Ovary (tissue), 9 donors: Measurements from ENCODE around the gene LMX1A. TPM values are rescaled to one million over a fixed set of nuclear protein-coding genes. Genes with fewer than 3 reads are reported as not detected.

ENCODE experiments used
- DNase-seq, 5 donors: peaks; one replicate each; pipeline ENCODE4 v3.0.0-alpha.2; 2019 to 2020
- H3K27ac ChIP-seq, 2 donors: fragments of 200-600 bp; one replicate each; pipeline versions ENCODE4 v1.5.1 to v1.8.0; 2019 to 2022
- H3K27me3 ChIP-seq: fragments of 200-600 bp; one replicate; pipeline ENCODE4 v1.8.0; 2022
- H3K36me3 ChIP-seq: fragments of 200-600 bp; sonication (generic); one replicate; pipeline ENCODE4 v1.5.1; 2019
- H3K4me1 ChIP-seq: one replicate; pipeline ENCODE4 v1.8.1; 2013; ENCODE audit warnings: mild to moderate bottlenecking, moderate library complexity; ENCODE audit not compliant: insufficient read depth
- H3K4me3 ChIP-seq: fragments of 200-600 bp; sonication (generic); one replicate; pipeline ENCODE4 v1.5.1; 2017
- H3K9me3 ChIP-seq, 2 donors: fragments of 200-600 bp in 1 of 2; sonication (generic) in 1 of 2; one replicate each; pipeline versions ENCODE4 v1.5.1 to v1.8.1; 2013 to 2019; ENCODE audit warnings: mild to moderate bottlenecking in 1 of 2, moderate library complexity in 1 of 2
- CTCF ChIP-seq, 3 donors: fragments of 450-650 bp in 2 of 3; fragments of 200-600 bp in 1 of 3; IDR thresholded peaks; one replicate each; pipeline versions ENCODE4 v1.5.1 to v1.8.0; 2016 to 2022; ENCODE audit warnings: antibody characterized with exemption in 3 of 3, mild to moderate bottlenecking in 1 of 3
- EP300 ChIP-seq: sonication (generic); formaldehyde crosslinking; IDR thresholded peaks from one replicate; pipeline ENCODE4 v1.6.1; 2017; ENCODE audit warnings: antibody characterized with exemption
- POLR2A ChIP-seq: fragments of 450-650 bp; IDR thresholded peaks from one replicate; pipeline ENCODE4 v1.6.1; 2017; ENCODE audit warnings: antibody characterized with exemption, mild to moderate bottlenecking, moderate library complexity
- WGBS, 3 donors: extraction: QIAGEN DNeasy Blood & Tissue Kit in 1 of 3; methylation state at CpG; one replicate each; pipeline versions ENCODE4 v1.1.5 to v1.1.7; 2013 to 2017; 5-methylcytosine and 5-hydroxymethylcytosine counted together
- intact Hi-C, 4 donors: fragments of 100-400 bp; cut with DNase I; formaldehyde crosslinking; loops; one replicate each; pipeline versions ENCODE4 v1.11.0 to v1.15.1; 2022 to 2023
- polyA plus RNA-seq, 2 donors: library from polyadenylated mRNA; stranded (reverse); fragments of 200-250 nt in 1 of 2; fragments of 350-450 nt in 1 of 2; fragmentation: Illumina TruSeq in 1 of 2; extraction: RNeasy Lipid Tissue Mini Kit (QIAGEN cat#74804) in 1 of 2; gene quantifications; one replicate each; pipeline ENCODE4 v1.2.3, GENCODE V29; 2013 to 2014
- total RNA-seq, 7 donors: library from RNA; depleted of rRNA in 2 of 7; stranded (reverse); fragments of >200 nt in 2 of 7; fragmentation: NEBNext Ultra II Directional in 3 of 7; extraction: Animal tissue kit (Norgen Biotek cat#: 25700) in 3 of 7; gene quantifications; one replicate each; pipeline versions ENCODE4 v1.1.0 to v1.2.4, GENCODE V29; 2016 to 2023
- donor health status: DM: no; HTN: no; CAD: no; lungs with moderate emphysema.
- donor health status: DM: no; HTN: no; CAD: no.
- donor health status: Bipolar disorder and iron deficiency.
- donor health status: DM: yes; HTN: yes; CAD: no.
- donor health status: DM: no; HTN: no; CAD: no.
- donor health status: DM: yes; HTN: yes; CAD: no.

LMX1A gene
- total and polyA plus RNA-seq, 9 donors, result 0.15 TPM; not detected in 8

- WGBS, 3 donors, result 66 to 87% (median 81%) methylated on average over 3 of the region's 3 CpGs
- Histone ChIP-seq H3K27ac (no peak overlapping the region), H3K36me3 (no peaks in the 10 kb centered on the region), H3K27me3 (no peaks in the 10 kb centered on the region), H3K4me3 (no peak overlapping the region), H3K4me1 (no peaks in the 10 kb centered on the region), H3K9me3 (no peaks in the 10 kb centered on the region)
- intact Hi-C loops, result no loop called here
- DNase-seq, result no peak
- TF ChIP-seq POLR2A (no peak), EP300 (no peak), CTCF (IDR thresholded peaks at IDR 0.05) (no peak)
These were observed 173.5 kb downstream of the LMX1A start for GRCh38 chr1:165182975-165183374.

GRCh38 chr1:165179306-165179705 lies 177.2 kb downstream of the LMX1A start:
- H3K27ac ChIP-seq, result no peak overlapping the region
- TF ChIP-seq CTCF (IDR thresholded peaks at IDR 0.05), result no peak
- TF ChIP-seq POLR2A, result no peak
- TF ChIP-seq EP300, result no peak
- intact Hi-C loops, result no loop called here

GRCh38 chr1:165174491-165174890 lies 182.0 kb downstream of the LMX1A start:
- intact Hi-C loops, result no loop called here
- DNase-seq, result no peak
- no peak overlapping the region for H3K27ac ChIP-seq
- H3K36me3 ChIP-seq, result no peaks in the 10 kb centered on the region
- no peaks in the 10 kb centered on the region for H3K9me3 ChIP-seq
- H3K4me1 ChIP-seq, result no peaks in the 10 kb centered on the region
- H3K4me3 ChIP-seq, result no peak overlapping the region
- no peaks in the 10 kb centered on the region for H3K27me3 ChIP-seq
- TF ChIP-seq POLR2A (no peak), EP300 (no peak), CTCF (IDR thresholded peaks at IDR 0.05) (no peak)
- 64 to 74% (median 66%) methylated on average over 4 of the region's 4 CpGs for WGBS, 3 donors

More at GRCh38 chr1:165179306-165179705, 177.2 kb downstream of the LMX1A start:
- Histone ChIP-seq H3K9me3 (no peaks in the 10 kb centered on the region), H3K4me1 (no peaks in the 10 kb centered on the region), H3K27me3 (no peaks in the 10 kb centered on the region), H3K36me3 (no peaks in the 10 kb centered on the region), H3K4me3 (no peak overlapping the region)
- WGBS, 3 donors, result 57 to 71% (median 66%) methylated on average over 6 of the region's 6 CpGs
- DNase-seq, result no peak

- no peaks in the 10 kb centered on the region for H3K4me1 ChIP-seq
- no peak overlapping the region for H3K4me3 ChIP-seq
- intact Hi-C loops, result no loop called here
- TF ChIP-seq EP300 (no peak), POLR2A (no peak), CTCF (IDR thresholded peaks at IDR 0.05) (no peak)
- 85 to 88% (median 85%) methylated on average over 4 of the region's 4 CpGs for WGBS, 3 donors
- DNase-seq, result no peak
- no peaks in the 10 kb centered on the region for H3K27me3 ChIP-seq
- H3K9me3 ChIP-seq, result no peaks in the 10 kb centered on the region
- no peaks in the 10 kb centered on the region for H3K36me3 ChIP-seq
- no peak overlapping the region for H3K27ac ChIP-seq
These were observed 182.7 kb downstream of the LMX1A start for GRCh38 chr1:165173818-165174217.

GRCh38 chr1:165173409-165173808 lies 183.1 kb downstream of the LMX1A start:
- Histone ChIP-seq H3K27me3 (no peaks in the 10 kb centered on the region), H3K27ac (no peak overlapping the region), H3K4me1 (no peaks in the 10 kb centered on the region), H3K36me3 (no peaks in the 10 kb centered on the region), H3K4me3 (no peak overlapping the region), H3K9me3 (no peaks in the 10 kb centered on the region)
- TF ChIP-seq CTCF (IDR thresholded peaks at IDR 0.05), result no peak
- TF ChIP-seq POLR2A, result no peak
- WGBS, 3 donors, result 73 to 84% (median 77%) methylated on average over 2 of the region's 2 CpGs
- intact Hi-C loops, result no loop called here
- DNase-seq, result no peak
